G401.6 (cell line): Measurements from ENCODE around the gene LDLR.
"Not testable (repeated sequence)": the region's sequence is repeated elsewhere in the genome, so short reads cannot be mapped to it uniquely, and the experiment has no call there.

Source experiments
- FAIRE-seq: peaks from 2 replicates; lab custom pipeline; 2012; peaks lifted over from hg19 to GRCh38; lab: Jason Lieb, UNC

The LDLR gene

GRCh38 chr19:11106477-11106876 lies 17.2 kb downstream of the LDLR start:
- FAIRE-seq = no peak

- no peak for FAIRE-seq
Observed at GRCh38 chr19:11108746-11109145, 19.5 kb downstream of the LDLR start.

GRCh38 chr19:11111117-11111770 lies 22.0 kb downstream of the LDLR start:
- FAIRE-seq = no peak

- no peak for FAIRE-seq
Observed at GRCh38 chr19:11111771-11112144, 22.5 kb downstream of the LDLR start.

GRCh38 chr19:11113140-11113708 lies 24.0 kb downstream of the LDLR start:
- no peak for FAIRE-seq

- no peak for FAIRE-seq
Observed at GRCh38 chr19:11115042-11115441, 25.8 kb downstream of the LDLR start.

GRCh38 chr19:11115895-11116446 lies 26.7 kb downstream of the LDLR start:
- FAIRE-seq = no peak

GRCh38 chr19:11116507-11116906 lies 27.2 kb downstream of the LDLR start:
- no peak for FAIRE-seq

GRCh38 chr19:11121963-11122362 lies 32.7 kb downstream of the LDLR start:
- not testable (repeated sequence) for FAIRE-seq

GRCh38 chr19:11123114-11123513 lies 33.9 kb downstream of the LDLR start:
- FAIRE-seq = no peak

GRCh38 chr19:11124157-11124556 lies 34.9 kb downstream of the LDLR start:
- not testable (repeated sequence) for FAIRE-seq

- no peak for FAIRE-seq
Observed at GRCh38 chr19:11125994-11126685, 36.9 kb downstream of the LDLR start.

- no peak for FAIRE-seq
Observed at GRCh38 chr19:11127905-11128304, 38.6 kb downstream of the LDLR start.

GRCh38 chr19:11130824-11131455 lies 41.7 kb downstream of the LDLR start:
- FAIRE-seq = peak; percentile 53

- no peak for FAIRE-seq
Observed at GRCh38 chr19:11131471-11131870, 42.2 kb downstream of the LDLR start.

GRCh38 chr19:11136400-11137101 lies 47.3 kb downstream of the LDLR start:
- no peak for FAIRE-seq

GRCh38 chr19:11137542-11138384 lies 48.5 kb downstream of the LDLR start:
- no peak for FAIRE-seq

GRCh38 chr19:11138601-11139300 lies 49.5 kb downstream of the LDLR start:
- FAIRE-seq = no peak

- FAIRE-seq = not testable (repeated sequence)
Observed at GRCh38 chr19:11140023-11140538, 50.8 kb downstream of the LDLR start.

- FAIRE-seq = no peak
Observed at GRCh38 chr19:11140896-11141295, 51.6 kb downstream of the LDLR start.
